NB4 (cell line): ENCODE measurements around the gene FAM110D.

Experiments used
- DNase-seq: peaks from one replicate; pipeline ENCODE4 v3.0.0; 2010; ENCODE audit warnings: low read depth
- H3K4me3 ChIP-seq: one replicate; pipeline ENCODE4 v1.5.1; 2011; ENCODE audit warnings: mild to moderate bottlenecking, low read depth, low read length, moderate library complexity
- CTCF ChIP-seq: IDR thresholded peaks from one replicate; pipeline ENCODE4 v1.5.1; 2012; ENCODE audit warnings: low read depth, low read length
- MAX ChIP-seq: IDR thresholded peaks from 2 replicates; pipeline ENCODE4 v1.6.1; 2011; ENCODE audit warnings: low read depth, low read length
- MYC ChIP-seq: IDR thresholded peaks from 2 replicates; pipeline ENCODE4 v1.6.1; 2011; ENCODE audit warnings: low read depth, low read length
- POLR2A ChIP-seq: IDR thresholded peaks from 2 replicates; pipeline ENCODE4 v1.6.1; 2011; ENCODE audit warnings: mild to moderate bottlenecking; ENCODE audit not compliant: insufficient read length; ENCODE audit errors: extremely low read depth

The FAM110D gene

GRCh38 chr1:26177182-26177684 is 18.4 kb downstream of the FAM110D start, which contains the start of gene CNKSR1:
Gene CNKSR1, plus strand, starts transcription at chr1:26177491. Its CDS starts 57 bp downstream, at chr1:26177548.
- no peak within 1 kb of the TSS for H3K4me3 ChIP-seq
- TF ChIP-seq CTCF (no peak), MYC (no peak), POLR2A (no peak), MAX (no peak)
- DNase-seq: no peak

GRCh38 chr1:26180010-26180506 is 21.2 kb downstream of the FAM110D start:
- no peak for DNase-seq
- no peak for TF ChIP-seq MAX
- no peak for TF ChIP-seq POLR2A
- no peak overlapping the region for H3K4me3 ChIP-seq

GRCh38 chr1:26181586-26182382 is 22.9 kb downstream of the FAM110D start:
- TF ChIP-seq MAX (no peak), POLR2A (no peak), CTCF (no peak), MYC (no peak)
- no peak overlapping the region for H3K4me3 ChIP-seq
- no peak for DNase-seq

GRCh38 chr1:26182383-26182696 is 23.5 kb downstream of the FAM110D start:
- TF ChIP-seq MYC (no peak), MAX (no peak), POLR2A (no peak), CTCF (no peak)
- no peak overlapping the region for H3K4me3 ChIP-seq
- DNase-seq: no peak

- TF ChIP-seq CTCF: no peak
- TF ChIP-seq POLR2A: no peak
- TF ChIP-seq MAX: no peak
- no peak for TF ChIP-seq MYC
- no peak for DNase-seq
- H3K4me3 ChIP-seq: no peak overlapping the region
Observed at GRCh38 chr1:26184086-26184485, 25.2 kb downstream of the FAM110D start.

GRCh38 chr1:26184883-26185282 is 26.0 kb downstream of the FAM110D start:
- H3K4me3 ChIP-seq: no peak overlapping the region
- no peak for DNase-seq
- TF ChIP-seq POLR2A (no peak), MYC (no peak)
